HG03280 (cell line): ENCODE measurements around the gene EFTUD2.
A peak's percentile ranks its signal among the peaks of the same experiment; 100 is the strongest.

Source experiments
- ATAC-seq: cut with Tn5 transposase; IDR thresholded peaks from one replicate; pipeline ENCODE4 v1.9.1; 2021; ENCODE audit warnings: mild to moderate bottlenecking, moderate library complexity; ENCODE audit not compliant: unreplicated experiment

EFTUD2 gene

DNA sequence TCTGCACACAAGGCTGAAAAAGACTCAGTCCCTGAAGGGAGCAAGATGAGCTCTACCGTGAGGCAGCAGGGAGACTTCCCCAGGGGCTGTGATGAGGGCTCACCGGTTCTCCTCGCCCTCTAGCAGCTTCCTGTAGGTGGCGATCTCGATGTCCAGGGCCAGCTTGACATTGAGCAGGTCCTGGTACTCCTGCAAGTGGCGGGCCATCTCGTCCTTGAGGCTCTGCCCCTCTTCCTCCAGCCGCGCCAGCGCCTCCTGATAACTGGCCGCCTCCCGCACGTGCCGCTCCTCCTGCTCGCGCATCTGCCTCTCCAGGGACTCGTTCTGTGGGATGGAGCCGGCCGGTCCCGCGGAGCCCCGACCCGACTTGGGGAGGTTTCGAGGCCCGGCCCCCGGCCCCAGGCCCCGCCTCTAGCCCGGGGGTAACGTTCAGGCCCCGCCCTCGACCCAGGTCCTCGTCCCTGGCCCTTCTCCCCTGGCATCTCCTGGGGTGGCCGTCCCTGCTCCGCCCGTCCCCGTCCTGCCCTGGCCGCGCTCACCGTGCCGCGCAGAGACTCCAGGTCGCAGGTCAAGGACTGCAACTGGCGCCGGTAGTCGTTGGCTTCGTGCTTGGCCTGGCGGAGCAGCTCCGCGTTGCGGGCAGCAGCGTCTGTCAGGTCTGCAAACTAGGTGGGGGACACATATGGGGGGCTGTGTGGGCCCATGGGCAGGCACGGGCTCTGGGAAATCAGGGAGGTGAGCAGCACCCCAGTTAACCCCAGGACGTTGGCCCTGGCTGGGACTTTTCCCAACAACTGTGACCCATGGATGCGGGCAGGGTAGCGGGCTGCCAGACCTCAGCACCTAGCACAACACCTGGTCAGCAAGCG lies 12.1 kb upstream of the EFTUD2 start:
- no peak for ATAC-seq

DNA sequence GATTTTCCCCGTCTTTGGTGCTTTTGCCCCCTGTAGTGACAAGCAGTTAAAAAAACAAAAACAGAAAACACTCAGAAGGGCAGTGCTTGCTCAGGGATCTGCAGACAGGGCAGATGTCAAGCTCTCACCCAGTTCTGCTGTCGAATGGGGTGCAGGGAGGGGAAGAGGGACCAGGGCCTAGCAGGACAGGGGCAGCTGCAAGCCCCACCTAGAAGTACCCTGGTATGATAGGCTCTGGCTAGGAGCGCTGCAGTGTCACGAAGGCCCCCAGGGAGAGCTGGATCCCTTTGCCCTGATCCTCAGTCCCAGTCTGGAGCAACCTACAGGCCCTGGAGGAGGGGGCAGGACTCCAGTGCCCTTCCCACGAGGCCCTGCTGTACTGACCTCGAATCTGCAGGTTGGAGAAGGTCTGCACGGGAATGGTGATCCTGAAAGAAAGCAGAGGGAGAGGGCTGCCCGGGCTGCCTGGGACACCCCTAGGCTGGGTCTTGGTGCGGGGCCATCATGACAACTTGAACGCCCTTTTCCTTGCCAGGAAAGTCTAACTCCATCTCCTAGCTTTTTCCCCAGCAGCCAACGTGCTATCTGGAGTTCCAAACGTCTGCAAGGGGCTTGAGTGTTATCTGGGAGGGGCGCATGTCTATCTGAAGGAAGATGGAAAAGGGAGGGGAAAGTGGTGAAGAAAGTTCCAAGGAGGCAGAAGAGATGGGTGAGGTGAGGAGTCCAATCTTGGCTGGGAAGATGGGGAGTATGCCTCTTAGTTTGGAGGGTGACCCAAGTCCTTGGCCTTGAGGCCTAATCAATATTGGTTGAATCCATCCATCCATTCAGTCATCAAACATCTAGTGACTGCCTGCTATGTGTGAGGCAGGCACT lies 11.2 kb upstream of the EFTUD2 start:
- ATAC-seq: no peak

DNA sequence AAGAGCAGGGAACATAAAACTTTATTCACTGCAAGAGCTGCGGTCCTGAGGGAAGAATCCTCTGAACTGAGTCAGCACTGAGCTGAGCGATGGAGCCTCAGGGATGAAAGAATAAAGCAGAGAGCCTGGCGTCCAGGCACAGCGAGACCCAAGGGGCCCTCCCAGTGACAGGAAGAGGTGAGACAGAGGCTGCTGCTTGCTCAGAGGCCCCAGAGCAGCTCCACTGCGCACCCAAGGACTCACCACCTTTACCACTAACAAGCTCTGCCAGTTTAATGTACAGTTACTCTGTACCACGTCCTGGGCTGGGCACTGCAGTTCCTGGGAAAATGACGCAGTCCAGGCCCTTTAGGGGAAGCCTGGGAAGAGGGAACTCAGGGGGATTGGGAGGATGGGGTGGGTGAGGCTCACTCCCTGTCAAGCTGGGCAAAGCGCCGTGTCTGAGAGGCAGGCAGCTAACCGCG lies 10.5 kb upstream of the EFTUD2 start:
- ATAC-seq: no peak

DNA sequence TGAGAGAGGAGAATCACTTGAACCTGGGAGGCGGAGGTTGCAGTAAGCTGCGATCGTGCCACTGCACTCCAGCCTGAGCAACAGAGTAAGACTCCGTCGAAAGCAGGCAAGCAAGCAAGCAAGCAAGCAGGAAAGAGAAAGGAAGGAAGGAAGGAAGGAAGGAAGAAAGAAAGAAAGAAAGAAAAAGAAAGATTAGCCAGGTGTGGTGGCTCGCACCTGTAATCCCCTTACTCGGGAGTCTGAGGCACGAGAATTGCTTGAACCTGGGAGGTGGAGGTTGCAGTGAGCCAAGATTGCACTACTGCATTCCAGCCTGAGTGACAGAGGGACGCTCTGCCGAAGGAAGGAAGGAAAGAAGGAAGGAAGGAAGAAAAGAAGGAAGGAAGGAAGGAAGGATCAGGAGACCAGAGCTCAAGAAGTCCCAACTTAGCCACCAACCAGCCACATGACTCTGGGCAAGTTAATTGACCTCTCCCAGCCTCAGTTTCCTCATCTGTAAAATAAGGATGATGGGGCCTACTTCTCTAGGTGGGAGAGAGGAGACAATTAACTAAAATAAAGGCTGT lies 9.6 kb upstream of the EFTUD2 start:
- ATAC-seq: no peak

DNA sequence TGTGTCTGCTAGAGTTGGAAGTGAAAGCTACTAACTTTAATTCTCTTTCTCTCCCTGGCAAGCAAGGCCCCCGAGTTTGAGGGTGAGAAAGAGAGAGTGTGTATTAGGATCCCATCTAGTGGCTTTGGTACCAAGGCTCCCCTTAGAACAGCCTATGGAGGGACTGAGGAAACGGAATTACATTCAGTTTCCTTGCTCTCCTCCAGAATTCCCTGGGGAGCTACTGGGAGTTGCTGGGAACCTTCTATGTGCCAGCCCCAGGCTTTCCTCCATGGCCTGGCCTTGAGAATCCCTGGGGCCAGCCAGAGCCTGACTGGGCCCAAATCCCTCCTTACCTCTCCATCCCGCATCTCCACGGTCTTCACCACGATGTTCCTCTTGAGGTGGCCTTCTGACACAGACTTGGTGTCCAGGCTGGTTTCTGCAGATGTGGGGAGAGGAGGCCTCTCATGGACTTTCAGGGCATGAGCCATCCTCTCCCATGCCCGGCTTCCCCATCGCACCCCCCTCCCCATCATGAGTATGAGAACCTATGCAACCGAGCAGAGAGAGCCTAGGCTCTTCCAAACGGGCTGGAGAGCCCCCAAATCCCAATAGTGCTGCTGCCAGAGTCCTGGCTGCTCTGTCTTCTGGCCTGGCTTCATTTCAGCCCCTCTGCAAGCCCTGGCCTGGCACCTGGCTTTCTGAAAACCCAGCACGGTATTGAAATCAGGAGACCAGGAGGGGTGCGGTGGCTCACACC lies 8.7 kb upstream of the EFTUD2 start:
- no peak for ATAC-seq

DNA sequence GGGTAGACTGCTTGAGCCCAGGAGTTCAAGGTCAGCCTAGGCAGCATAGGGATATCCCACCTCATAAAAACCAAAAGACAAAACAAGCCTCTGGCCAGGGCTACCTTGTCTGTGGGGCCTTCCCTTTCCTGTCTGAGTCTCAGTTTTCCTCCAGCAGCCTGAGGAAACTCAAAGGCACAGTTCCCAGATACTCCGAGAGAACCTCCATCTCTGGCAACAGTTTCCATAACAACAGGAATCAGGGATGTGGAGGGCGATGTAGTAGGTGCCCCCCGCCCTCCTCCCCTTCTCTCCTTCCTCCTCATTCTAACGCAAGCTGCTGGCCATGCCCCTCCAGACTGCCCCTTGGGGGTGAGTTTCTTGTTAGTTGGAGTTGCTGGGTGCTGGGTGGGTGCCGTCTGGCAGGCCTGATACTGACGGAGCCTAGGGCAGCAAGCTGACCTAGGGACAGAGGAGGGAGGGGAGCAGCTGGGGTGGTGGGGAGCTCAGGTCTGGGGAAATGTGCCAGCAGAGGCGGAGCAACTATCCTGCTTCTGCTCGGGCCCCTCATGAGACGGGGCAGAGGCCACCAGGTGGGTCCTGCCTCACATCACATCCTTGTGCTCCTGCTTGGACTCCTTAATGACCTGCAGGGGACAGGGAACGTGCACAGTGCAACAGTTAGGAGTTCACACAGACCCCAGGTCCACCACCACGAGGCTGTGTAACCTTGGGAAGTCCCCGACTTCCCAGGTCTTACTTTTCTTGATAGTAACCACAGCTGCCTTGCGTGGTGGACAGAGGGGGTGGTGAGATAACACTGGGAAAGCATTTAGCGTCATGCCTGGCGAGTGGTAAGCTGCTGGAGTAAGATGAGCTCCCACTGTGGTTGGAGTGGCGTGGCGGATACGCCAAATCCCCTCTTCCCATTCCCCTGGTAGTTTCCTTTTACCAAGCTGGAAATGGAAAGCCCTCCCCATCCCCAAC lies 7.8 kb upstream of the EFTUD2 start:
- ATAC-seq: no peak

DNA sequence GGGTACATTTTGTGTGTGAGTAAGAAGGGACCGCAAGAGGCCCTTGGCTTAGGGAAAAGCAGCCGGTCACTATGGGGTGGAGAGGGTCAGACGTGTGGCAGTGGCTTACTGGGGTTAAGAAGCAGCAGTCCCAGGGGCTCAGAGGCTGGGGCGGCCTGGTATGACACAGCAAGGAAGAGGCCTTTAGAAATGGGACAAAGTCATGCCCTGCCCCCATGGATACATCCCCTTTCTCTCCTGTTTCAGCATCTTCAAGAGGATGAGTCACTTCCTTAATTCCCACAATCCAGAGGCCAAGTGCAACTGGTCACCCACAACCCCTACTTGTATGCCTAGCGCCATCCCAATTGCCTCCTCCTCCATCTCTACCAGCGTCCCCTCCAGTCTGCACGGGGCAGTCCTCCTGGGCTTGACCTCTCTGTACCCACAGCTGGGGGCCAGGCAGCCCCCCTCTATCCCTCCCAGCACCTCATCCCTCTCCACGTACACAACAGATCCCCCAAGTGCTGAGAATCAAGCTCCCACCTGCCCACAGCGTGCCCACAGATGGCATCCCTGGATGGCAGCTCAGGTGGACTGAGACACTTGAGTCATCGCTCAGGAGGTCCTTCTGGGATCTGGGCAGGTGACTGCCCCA lies 6.9 kb upstream of the EFTUD2 start:
- ATAC-seq: no peak

DNA sequence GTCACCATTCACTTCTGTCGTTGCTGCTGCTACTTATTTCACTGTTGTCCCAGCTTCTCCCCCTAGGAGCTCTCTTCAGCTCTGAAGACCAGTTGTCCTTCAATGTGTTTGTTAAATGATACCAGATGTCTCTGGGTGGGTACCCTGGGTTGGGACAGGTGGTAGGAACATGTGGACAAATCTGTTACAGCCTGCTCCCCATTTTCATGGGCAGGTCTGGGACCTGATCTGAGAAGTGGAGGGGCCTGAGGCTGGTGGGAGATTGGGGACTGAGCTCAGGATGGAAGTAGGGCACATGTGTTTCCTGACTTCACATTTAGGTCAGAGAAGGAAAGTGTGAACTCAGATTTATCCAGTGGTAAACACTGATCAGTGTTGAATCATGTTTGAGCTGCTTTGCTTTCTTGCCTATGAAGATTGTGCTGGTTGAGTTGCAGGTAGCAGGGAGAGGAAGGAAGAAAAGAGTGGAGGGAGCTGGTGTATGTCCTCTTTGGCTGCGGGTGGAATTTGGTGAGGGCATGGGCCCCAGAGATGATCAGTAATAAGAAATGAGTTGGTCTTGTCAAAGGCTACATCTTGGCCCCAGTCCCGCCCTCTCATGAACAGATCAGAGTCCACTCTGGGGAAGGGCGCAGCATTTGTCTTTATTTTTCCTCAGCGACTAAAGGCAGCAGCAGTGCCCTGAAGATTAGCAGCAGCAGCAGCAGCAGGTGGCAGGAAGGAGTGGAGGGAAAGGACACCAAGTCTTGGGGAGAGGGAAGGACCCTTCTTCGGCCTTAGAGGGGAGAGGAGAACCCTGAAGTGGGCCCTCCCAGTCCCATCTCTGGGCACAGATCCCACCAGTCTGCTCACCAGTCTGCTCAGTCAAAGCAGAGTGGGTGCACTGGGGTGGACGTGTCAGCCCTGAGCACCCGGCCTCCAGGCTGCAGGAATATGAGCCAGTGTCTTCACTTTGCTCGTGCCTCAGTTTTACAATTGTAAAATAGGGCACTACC lies 6.1 kb upstream of the EFTUD2 start:
- no peak for ATAC-seq

DNA sequence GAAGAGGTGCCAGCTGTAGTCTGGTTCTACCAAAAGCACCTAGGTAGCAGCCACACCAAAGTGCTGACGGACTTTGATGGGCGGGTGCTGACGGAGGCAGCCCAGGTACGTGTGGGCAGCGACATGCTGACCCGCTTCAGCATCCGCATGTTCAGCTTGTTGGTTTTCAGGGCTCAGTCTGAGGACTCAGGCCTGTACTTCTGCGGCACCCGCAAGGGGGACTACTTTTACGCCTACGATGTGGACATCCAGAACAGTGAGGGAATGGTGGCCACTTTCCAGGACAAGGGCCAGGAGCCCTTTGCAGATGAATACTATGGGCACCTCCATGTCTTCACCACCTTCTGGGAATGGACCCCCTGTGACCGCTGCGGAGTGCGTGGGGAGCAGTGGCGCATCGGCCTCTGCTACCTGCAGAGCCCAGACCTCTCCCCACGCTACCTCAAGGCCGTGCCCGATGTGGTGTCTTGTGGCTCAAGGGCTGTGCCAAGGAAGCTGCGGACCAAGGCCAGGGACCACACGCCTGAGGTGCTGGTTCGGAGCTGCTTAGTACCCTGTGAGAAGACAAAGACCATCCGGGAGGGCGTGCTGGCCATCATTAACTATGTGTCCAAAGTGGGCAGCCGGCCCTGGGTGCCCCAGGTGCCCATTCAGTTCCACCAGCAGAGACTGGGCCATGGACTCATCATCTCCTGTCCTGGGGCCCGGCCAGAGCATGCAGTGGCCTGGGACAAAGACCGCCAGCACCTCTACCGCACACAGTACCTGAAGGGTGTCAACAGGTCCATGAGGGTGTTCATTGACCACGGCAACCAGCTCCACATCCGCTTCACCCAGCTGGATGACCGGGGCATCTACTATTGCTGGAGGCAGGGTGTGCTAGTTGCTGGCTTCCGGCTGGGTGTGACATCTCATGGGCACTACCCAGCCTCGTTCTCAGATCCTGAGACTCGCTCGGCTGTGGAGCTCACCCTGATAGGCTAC lies 5.0 kb upstream of the EFTUD2 start:
- no peak for ATAC-seq

DNA sequence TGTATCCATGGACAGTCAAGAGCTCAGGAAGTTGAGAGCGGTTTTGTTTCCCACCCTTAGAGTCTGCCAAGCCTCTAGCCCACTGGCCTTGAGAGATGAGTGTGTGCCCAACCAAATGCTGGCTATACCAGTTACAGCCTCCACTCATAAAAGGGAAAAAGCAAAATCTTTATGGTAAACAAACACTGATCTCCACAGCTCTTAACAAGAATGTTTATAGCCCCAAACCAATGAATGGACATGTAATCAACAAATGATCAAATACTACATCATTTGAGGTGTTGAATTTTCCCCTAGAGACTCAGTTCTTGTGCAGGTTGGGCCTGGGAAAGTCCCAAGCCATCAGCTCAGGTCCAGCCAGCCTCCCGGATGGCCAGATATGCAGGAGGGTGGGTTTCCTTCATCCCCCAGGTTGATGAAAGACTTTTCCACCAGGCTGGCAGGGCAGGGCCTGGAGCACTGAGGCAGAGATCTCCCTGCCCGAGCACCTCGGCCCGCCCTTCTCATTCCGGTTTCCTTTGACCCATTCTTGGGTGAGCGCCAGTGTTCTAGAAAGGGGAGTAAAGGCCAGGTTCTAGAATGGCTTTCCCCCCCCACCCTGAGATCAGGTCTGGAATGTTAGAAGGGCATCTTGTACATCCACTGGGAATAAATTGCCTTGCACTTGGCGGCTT lies 3.9 kb upstream of the EFTUD2 start:
- no peak for ATAC-seq

DNA sequence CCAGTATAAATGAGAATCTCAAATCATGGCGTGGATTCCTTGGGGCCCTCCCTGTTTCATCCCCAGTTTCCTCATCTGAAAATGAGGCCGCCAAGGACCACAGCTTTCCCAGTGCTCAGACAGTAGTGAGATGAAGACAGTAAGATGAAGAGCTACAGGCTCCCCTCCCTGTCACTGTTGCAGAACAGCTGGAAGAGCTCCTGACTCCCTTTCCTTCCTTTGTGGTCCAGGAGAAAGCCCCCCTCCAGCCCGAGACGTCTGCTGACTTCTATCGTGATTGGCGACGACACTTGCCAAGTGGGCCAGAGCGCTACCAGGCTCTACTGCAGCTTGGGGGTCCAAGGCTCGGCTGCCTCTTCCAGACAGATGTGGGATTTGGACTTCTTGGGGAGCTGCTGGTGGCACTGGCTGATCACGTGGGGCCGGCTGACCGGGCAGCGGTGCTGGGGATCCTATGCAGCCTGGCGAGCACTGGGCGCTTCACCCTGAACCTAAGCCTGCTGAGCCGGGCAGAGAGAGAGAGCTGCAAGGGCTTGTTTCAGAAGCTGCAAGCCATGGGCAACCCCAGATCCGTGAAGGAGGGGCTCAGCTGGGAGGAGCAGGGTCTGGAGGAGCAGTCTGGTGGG lies 3.0 kb upstream of the EFTUD2 start:
- ATAC-seq: no peak

DNA sequence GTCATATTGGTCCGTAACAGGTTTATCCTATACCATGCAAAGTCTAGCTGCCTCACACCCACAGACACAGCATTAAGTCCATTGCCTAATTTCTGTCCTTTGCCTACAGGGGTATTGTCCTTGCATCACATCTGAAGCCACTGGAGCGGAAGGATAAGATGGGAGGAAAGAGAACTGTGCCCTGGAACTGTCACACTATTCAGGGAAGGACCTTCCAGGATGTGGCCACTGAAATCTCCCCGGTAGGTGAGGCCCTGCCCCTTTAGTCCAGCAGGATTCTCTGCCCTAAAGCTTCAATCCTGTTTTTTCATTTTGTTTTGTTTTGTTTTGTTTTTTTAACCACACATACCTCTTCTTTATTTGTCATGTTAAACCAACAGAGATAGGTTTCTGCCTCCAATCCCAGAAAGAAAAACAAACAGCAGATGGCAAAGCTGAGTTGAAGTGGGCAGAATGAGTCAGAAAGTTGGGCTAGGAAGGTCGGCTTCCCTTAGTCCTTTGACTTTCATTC lies 2.2 kb upstream of the EFTUD2 start:
- ATAC-seq: no peak

DNA sequence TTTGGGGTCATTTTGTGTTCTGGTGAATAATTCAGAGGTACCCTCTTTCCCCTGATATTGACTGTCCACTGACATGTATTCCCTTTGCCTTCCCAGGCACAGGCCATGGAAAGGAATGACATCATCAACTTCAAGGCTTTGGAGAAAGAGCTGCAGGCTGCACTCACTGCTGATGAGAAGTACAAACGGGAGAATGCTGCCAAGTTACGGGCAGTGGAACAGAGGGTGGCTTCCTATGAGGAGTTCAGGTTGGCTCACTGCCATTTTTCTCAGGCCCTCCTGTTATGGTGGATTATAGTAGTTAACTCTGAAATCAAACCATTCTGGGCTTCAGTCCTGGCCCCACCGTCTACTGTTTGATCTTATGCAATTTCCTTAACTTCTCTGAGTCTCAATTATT lies 1.6 kb upstream of the EFTUD2 start:
- ATAC-seq: no peak

DNA sequence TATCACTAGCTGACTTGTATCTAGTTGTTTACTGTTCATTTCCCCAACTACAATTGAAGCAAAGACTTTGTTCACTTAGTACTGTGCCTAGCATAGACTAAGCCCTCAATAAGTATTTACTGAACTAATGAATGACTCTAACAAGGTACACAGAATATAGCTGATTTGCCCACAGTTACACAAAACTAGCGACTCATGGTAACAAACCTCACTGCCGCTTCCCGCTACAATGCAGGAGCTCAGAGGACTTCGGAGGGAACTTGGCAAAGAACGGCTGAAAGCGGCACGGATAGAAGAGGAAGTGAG lies 524 bp downstream of the EFTUD2 start:
- peak; percentile 4 for ATAC-seq

DNA sequence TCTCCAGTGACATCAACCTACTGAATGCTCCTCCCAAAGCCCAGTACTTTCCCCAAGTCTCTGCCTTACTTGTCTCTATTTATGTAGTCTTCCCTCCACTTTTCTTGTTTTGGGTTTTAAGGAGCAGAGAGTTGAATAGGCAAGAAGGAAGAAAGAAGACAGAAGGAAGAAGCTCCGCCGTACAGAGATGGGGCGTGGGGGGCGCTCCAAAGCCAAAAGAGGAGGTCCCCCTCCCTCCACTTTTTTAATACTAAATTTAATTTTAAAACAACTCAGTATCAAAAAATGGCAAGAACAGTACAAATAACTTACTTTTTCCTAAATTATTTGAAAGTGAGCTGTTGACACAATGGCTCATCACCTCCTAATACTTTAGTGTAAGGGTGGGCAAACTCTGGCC lies 4.6 kb downstream of the EFTUD2 start:
- no peak for ATAC-seq

DNA sequence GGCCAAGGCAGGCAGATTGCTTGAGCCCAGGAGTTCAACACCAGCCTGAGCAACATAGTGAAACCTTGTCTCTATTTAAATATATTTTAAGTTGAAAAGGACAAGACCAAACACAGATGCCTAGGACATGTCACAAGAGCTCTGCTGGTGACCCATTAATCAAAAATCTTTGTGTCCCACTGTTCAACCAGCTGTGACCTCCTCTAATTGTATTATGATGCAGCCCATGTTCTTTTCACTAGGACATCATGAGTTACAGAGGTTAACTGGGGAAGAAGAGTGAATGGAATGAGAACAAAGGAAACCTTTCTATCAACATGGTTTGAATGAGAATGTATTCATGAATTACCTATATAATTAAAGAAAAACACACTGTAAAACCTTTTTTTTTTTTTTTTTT lies 7.0 kb downstream of the EFTUD2 start:
- no peak for ATAC-seq
